ENCODE measurements around the gene FBXL20.
"Not testable (repeated sequence)": the region's sequence is repeated elsewhere in the genome, so short reads cannot be mapped to it uniquely, and the experiment has no call there.

Gene FBXL20

GRCh38 chr17:39252788-39253460, 148.5 kb downstream of the FBXL20 start:
- no peak for DNase-seq (ENCODE audit: extremely low spot score)
- CTCF ChIA-PET, result interaction anchor here (1.9 to 4.7 kb wide), 3 partner anchors 8 to 47 kb away, joined by 6 to 30 read pairs (median 10); no protein-coding TSS in a partner anchor
- POLR2A ChIA-PET, result no interaction called here
- no peak for TF ChIP-seq CTCF (IDR thresholded peaks at IDR 0.05; ENCODE audit: control extremely low read depth, extremely low read depth, low read depth, missing control alignments)

GRCh38 chr17:39251997-39252396, 149.4 kb downstream of the FBXL20 start:
- TF ChIP-seq CTCF (IDR thresholded peaks at IDR 0.05; ENCODE audit: control extremely low read depth, extremely low read depth, low read depth, missing control alignments), result no peak
- CTCF ChIA-PET, result interaction anchor here (1.9 to 4.7 kb wide), 3 partner anchors 7 to 46 kb away, joined by 6 to 30 read pairs (median 10); no protein-coding TSS in a partner anchor
- POLR2A ChIA-PET, result no interaction called here
- DNase-seq (ENCODE audit: extremely low spot score), result no peak

GRCh38 chr17:39250076-39250475, 151.3 kb downstream of the FBXL20 start:
- POLR2A ChIA-PET; DNase-seq (ENCODE audit: extremely low spot score): not testable (repeated sequence)
- CTCF ChIA-PET, result interaction anchor here (0.7 to 7.4 kb wide), 4 partner anchors 12 to 43 kb away, joined by 3 to 151 read pairs (median 6); no protein-coding TSS in a partner anchor

GRCh38 chr17:39246274-39246673, 155.2 kb downstream of the FBXL20 start:
- ChIA-PET POLR2A (interaction anchor here (0.7 kb wide), 1 partner anchor 263 kb away, joined by 4 read pairs; no protein-coding TSS in a partner anchor), CTCF (interaction anchor here (0.8 to 8.1 kb wide), 7 partner anchors 10 to 82 kb away, joined by 3 to 151 read pairs (median 27); no protein-coding TSS in a partner anchor)
- DNase-seq (ENCODE audit: extremely low spot score), result no peak
- no peak for TF ChIP-seq CTCF (IDR thresholded peaks at IDR 0.05; ENCODE audit: control extremely low read depth, extremely low read depth, low read depth, missing control alignments)

- POLR2A ChIA-PET, result interaction anchor here (1.6 to 1.8 kb wide), 2 partner anchors 38 to 45 kb away, joined by 8 to 10 read pairs; partner anchors contain the start of gene RPL19
- TF ChIP-seq CTCF (IDR thresholded peaks at IDR 0.05; ENCODE audit: control extremely low read depth, extremely low read depth, low read depth, missing control alignments), result peak; percentile 95
- peak; percentile 84 for DNase-seq (ENCODE audit: extremely low spot score)
- CTCF ChIA-PET, result interaction anchor here (0.8 to 8.1 kb wide), 59 partner anchors 9 to 377 kb away, joined by 3 to 151 read pairs (median 4); partner anchors contain the start of genes ARL5C, CACNB1, PLXDC1 and RPL19
Measured at GRCh38 chr17:39244600-39245570, 156.5 kb downstream of the FBXL20 start.

GRCh38 chr17:39244016-39244599, 157.3 kb downstream of the FBXL20 start:
- TF ChIP-seq CTCF (IDR thresholded peaks at IDR 0.05; ENCODE audit: control extremely low read depth, extremely low read depth, low read depth, missing control alignments), result no peak
- ChIA-PET CTCF (interaction anchor here (0.8 to 8.1 kb wide), 56 partner anchors 8 to 378 kb away, joined by 3 to 151 read pairs (median 4); partner anchors contain the start of genes ARL5C, CACNB1, PLXDC1 and RPL19), POLR2A (interaction anchor here (1.6 to 1.8 kb wide), 2 partner anchors 38 to 44 kb away, joined by 8 to 10 read pairs; partner anchors contain the start of gene RPL19)
- no peak for DNase-seq (ENCODE audit: extremely low spot score)

Measured in GM10248 (cell line).